Uterus (tissue), 4 donors: ENCODE results near the gene ZFYVE21. TPM values are rescaled to one million over a fixed set of nuclear protein-coding genes. Genes with fewer than 3 reads are reported as not detected.
A peak's percentile ranks its signal among the peaks of the same experiment; 100 is the strongest.

Source experiments
- DNase-seq, 2 donors: peaks; one replicate each; pipeline ENCODE4 v3.0.0-alpha.2; 2019 to 2020
- H3K27ac ChIP-seq, 2 donors: fragments of 200-600 bp; sonication (generic); 1 replicate in 1 of 2; 2 replicates in 1 of 2; pipeline ENCODE4 v1.5.1; 2016 to 2018
- H3K27me3 ChIP-seq, 2 donors: fragments of 200-600 bp; sonication (generic); one replicate each; pipeline ENCODE4 v1.5.1; 2018 to 2019; ENCODE audit warnings: control low read depth in 1 of 2
- H3K36me3 ChIP-seq, 2 donors: fragments of 200-600 bp; sonication (generic); one replicate each; pipeline ENCODE4 v1.5.1; 2019; ENCODE audit warnings: control low read depth in 1 of 2
- H3K4me1 ChIP-seq, 2 donors: fragments of 200-600 bp; sonication (generic); one replicate each; pipeline ENCODE4 v1.5.1; 2018 to 2019; ENCODE audit warnings: control low read depth in 1 of 2
- H3K4me3 ChIP-seq, 2 donors: fragments of 200-600 bp; sonication (generic); 1 replicate in 1 of 2; 2 replicates in 1 of 2; pipeline ENCODE4 v1.5.1; 2018 to 2019; ENCODE audit warnings: mild to moderate bottlenecking in 1 of 2
- H3K9me3 ChIP-seq, 2 donors: fragments of 200-600 bp; sonication (generic); one replicate each; pipeline ENCODE4 v1.5.1; 2019; ENCODE audit warnings: control low read depth in 1 of 2
- CTCF ChIP-seq, 4 experiments: fragments of 200-600 bp in 2 of 4; fragments of 450-650 bp in 2 of 4; sonication (generic) in 2 of 4; IDR thresholded peaks; one replicate each; pipeline ENCODE4 v1.5.1; 2016 to 2019; ENCODE audit warnings: antibody characterized with exemption in 4 of 4, mild to moderate bottlenecking in 2 of 4, moderate library complexity in 1 of 4
- POLR2A ChIP-seq, 2 donors: fragments of 450-650 bp; IDR thresholded peaks; one replicate each; pipeline ENCODE4 v1.6.1; 2016; ENCODE audit warnings: antibody characterized with exemption in 2 of 2, mild to moderate bottlenecking in 1 of 2, moderate library complexity in 1 of 2
- intact Hi-C: fragments of 100-400 bp; cut with DNase I; formaldehyde crosslinking; loops from one replicate; pipeline ENCODE4 v1.15.1; 2023; ENCODE audit warnings: low total_unique reads
- total RNA-seq, 4 donors: library from RNA; depleted of rRNA in 3 of 4; stranded (reverse); fragments of >200 nt in 3 of 4; gene quantifications; one replicate each; pipeline versions ENCODE4 v1.1.0 to v1.2.4, GENCODE V29; 2014 to 2023
- donor health status: DM: yes; HTN: yes; CAD: no.

Gene ZFYVE21
- total RNA-seq, 4 donors from 2014 or later, result 73.2 to 276 (median 103) TPM

DNA sequence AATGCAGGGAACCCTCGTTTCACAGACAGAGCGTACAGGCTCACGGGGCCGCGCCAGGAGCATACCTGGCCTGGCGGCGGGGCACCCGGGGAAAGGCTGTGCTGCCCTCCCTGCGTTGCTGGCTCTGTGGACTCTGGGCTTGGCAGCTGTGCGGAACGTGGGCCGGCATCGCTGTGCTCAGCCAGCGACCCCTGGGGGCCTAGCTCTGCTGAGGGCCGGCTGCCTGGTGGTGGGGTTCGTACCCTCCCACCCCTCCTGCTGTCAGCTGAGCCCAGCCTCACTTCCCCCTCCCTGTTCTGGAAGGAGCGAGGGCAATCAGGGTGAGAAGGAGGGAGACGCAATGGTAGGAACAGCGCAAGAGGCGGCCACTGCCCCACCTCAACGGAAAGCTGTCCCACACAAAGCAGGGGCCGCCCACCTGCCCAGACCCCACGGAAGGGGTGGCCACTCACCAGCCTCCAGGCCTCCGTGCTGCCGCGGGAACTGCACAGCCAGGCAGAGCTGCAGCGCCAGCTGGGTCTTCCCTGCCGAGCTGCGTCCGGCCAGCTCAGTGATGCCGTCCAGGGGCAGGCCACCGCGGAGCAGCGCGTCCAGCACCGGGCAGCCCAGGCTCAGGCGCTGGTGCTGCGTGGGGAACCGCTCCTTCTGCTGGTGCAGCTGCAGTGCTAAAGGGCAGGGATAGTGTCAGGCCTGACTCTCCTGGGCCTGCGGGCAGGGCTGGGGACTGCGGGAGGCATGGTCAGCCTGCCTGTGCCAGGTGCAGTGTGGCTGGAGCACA is 8.9 kb upstream of the ZFYVE21 start:
- H3K27me3 ChIP-seq, result no peaks in the 10 kb centered on the region
- H3K9me3 ChIP-seq, result no peaks in the 10 kb centered on the region
- TF ChIP-seq POLR2A (IDR thresholded peaks at IDR 0.05), result no peak
- no peak for TF ChIP-seq CTCF (IDR thresholded peaks at IDR 0.05)
- H3K36me3 ChIP-seq, result no peaks in the 10 kb centered on the region
- peak overlapping the region; percentile 67 to 68 for H3K27ac ChIP-seq
- no peak overlapping the region for H3K4me3 ChIP-seq
- intact Hi-C loops, result no loop called here
- peaks cover 0 to 3% of the 10 kb centered on the region in 2 donors for H3K4me1 ChIP-seq
- DNase-seq, result no peak

- TF ChIP-seq CTCF (IDR thresholded peaks at IDR 0.05), result no peak
- no peak for TF ChIP-seq POLR2A (IDR thresholded peaks at IDR 0.05)
- intact Hi-C loops, result no loop called here
- H3K27ac ChIP-seq, result no peak overlapping the region
- no peaks in the 10 kb centered on the region for H3K36me3 ChIP-seq
- H3K4me1 ChIP-seq, result peaks cover 0 to 9% of the 10 kb centered on the region in 2 donors
- H3K4me3 ChIP-seq, result no peak overlapping the region
- no peak for DNase-seq
- no peaks in the 10 kb centered on the region for H3K9me3 ChIP-seq
- H3K27me3 ChIP-seq, result no peaks in the 10 kb centered on the region
Measured at GRCh38 chr14:103707329-103708263, 8.0 kb upstream of the ZFYVE21 start.

DNA sequence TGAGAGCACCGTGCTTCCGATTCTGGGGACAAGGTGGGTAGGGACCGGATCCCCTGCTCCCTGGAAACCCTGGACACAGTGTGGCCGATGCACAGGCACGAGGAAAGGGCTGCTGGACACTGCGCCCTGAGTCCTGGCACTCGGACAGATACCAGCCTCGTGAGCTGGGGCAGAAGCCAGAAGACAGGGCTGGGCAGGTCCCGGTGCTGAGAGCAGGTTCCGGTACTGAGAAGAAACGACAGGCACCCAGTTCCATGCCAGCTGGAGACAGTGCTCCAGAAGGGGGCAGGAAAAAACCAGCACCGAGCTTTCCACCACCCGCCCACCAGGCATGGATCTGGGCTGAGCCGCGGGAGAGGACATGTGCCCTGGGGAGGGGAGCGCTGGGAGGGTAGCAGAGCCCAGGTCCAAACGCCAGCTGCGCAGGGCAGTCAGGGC is 6.8 kb upstream of the ZFYVE21 start:
- no peaks in the 10 kb centered on the region for H3K36me3 ChIP-seq
- intact Hi-C loops, result no loop called here
- H3K4me1 ChIP-seq, result peaks cover 0 to 9% of the 10 kb centered on the region in 2 donors
- no peaks in the 10 kb centered on the region for H3K27me3 ChIP-seq
- H3K27ac ChIP-seq, result no peak overlapping the region
- TF ChIP-seq CTCF (IDR thresholded peaks at IDR 0.05) (no peak), POLR2A (IDR thresholded peaks at IDR 0.05) (no peak)
- H3K9me3 ChIP-seq, result no peaks in the 10 kb centered on the region
- DNase-seq, result no peak
- H3K4me3 ChIP-seq, result no peak overlapping the region

DNA sequence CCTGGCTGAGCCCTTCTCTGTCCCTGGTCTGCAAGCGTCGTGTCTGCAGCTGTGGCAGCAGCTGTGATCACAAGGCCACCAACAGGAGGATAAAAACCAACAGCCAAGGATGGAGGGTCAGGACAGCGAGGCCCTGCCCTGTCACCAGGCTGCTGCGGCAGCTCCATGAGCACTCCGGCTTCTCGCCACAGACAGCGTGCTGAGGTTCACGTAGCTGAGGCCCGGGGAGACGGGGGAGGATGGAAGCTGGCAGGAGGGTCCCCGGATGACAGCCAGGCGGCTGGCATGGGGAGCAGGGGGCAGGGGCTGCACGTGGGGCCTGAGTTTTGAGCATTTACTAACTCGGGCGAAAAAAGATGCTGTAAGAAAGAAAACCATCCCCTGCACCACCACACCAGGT is 5.8 kb upstream of the ZFYVE21 start:
- Histone ChIP-seq H3K36me3 (no peaks in the 10 kb centered on the region), H3K4me1 (peaks cover 0 to 16% of the 10 kb centered on the region in 2 donors), H3K27me3 (no peaks in the 10 kb centered on the region), H3K27ac (no peak overlapping the region), H3K4me3 (no peak overlapping the region), H3K9me3 (no peaks in the 10 kb centered on the region)
- TF ChIP-seq CTCF (IDR thresholded peaks at IDR 0.05), result no peak
- TF ChIP-seq POLR2A (IDR thresholded peaks at IDR 0.05), result no peak
- no peak for DNase-seq
- intact Hi-C loops, result no loop called here
